Measurements from ENCODE around the gene CAMTA1. TPM values are rescaled to one million over a fixed set of nuclear protein-coding genes. Genes with fewer than 3 reads are reported as not detected.

Gene CAMTA1
- total and polyA plus RNA-seq, 9 of the 15 experiments (the other 6 are each of a cell fraction or from before 2014, with no cell fraction given): 43.9 to 161 (median 65.9) TPM

- TF ChIP-seq ZC3H4 (CRISPR knock-in tag; IDR thresholded peaks at IDR 0.05; ENCODE audit: borderline replicate concordance) (no peak), NUFIP1 (IDR thresholded peaks at IDR 0.05; ENCODE audit: partially characterized antibody) (no peak), HES1 (IDR thresholded peaks at IDR 0.05; ENCODE audit: low read depth) (peak; percentile 62; the same call in 1 of the 2 replicates), BRD4 (IDR thresholded peaks at IDR 0.05) (no peak), THRAP3 (IDR thresholded peaks at IDR 0.05; ENCODE audit: borderline replicate concordance) (no peak), NR2C1 (IDR thresholded peaks at IDR 0.05) (no peak), NR2C1 (tag; IDR thresholded peaks at IDR 0.05) (no peak), CEBPG (CRISPR knock-in tag; IDR thresholded peaks at IDR 0.05) (no peak), CEBPG (tag; conservative IDR thresholded peaks at IDR 0.05 in 1 of 2, IDR thresholded peaks at IDR 0.05 in 1 of 2) (0 out of 4 replicates have a peak, but pooled peaks have one; percentile 17 to 38), PHB (CRISPR knock-in tag; IDR thresholded peaks at IDR 0.05) (no peak), MYNN (IDR thresholded peaks at IDR 0.05) (no peak), MYNN (CRISPR knock-in tag; IDR thresholded peaks at IDR 0.05) (no peak), CREM (IDR thresholded peaks at IDR 0.05; ENCODE audit: low read depth) (peak; percentile 59), POU5F1 (IDR thresholded peaks at IDR 0.05; ENCODE audit: borderline replicate concordance, low read depth, low read length, partially characterized antibody) (no peak), MECOM (CRISPR knock-in tag; IDR thresholded peaks at IDR 0.05) (no peak), ZNF212 (CRISPR knock-in tag; IDR thresholded peaks at IDR 0.05) (no peak), ZNF324 (CRISPR knock-in tag; IDR thresholded peaks at IDR 0.05) (no peak), ZNF354B (CRISPR knock-in tag; IDR thresholded peaks at IDR 0.05) (no peak), ZHX1 (conservative IDR thresholded peaks at IDR 0.05; ENCODE audit: low read length) (no peak), ZNF592 (IDR thresholded peaks at IDR 0.05) (peak; percentile 89), PKNOX1 (IDR thresholded peaks at IDR 0.05) (peak; percentile 98), MAFG (tag; conservative IDR thresholded peaks at IDR 0.05) (no peak), PPARD (CRISPR knock-in tag; IDR thresholded peaks at IDR 0.05) (no peak)
Observed at GRCh38 chr1:7783826-7784491, 998.7 kb downstream of the CAMTA1 start, which contains the start of gene PER3 (continued).
